Transverse colon (tissue), 4 donors: ENCODE measurements around the gene CPNE4.

Experiments used
- CTCF ChIP-seq, 5 experiments: fragments of 200-600 bp in 3 of 5; fragments of 450-650 bp in 2 of 5; sonication (generic) in 3 of 5; IDR thresholded peaks; 1 replicate in 2 of 5; 2 replicates in 3 of 5; pipeline ENCODE4 v1.5.1; 2016 to 2017; ENCODE audit warnings: antibody characterized with exemption in 5 of 5, inconsistent platforms in 3 of 5, mild to moderate bottlenecking in 2 of 5, moderate library complexity in 1 of 5
- EP300 ChIP-seq: sonication (generic); formaldehyde crosslinking; IDR thresholded peaks from one replicate; pipeline ENCODE4 v1.6.1; 2017; ENCODE audit warnings: antibody characterized with exemption, low read depth
- POLR2AphosphoS5 ChIP-seq, 3 donors: sonication (generic); formaldehyde crosslinking; IDR thresholded peaks; one replicate each; pipeline ENCODE4 v1.6.1; 2016; ENCODE audit warnings: antibody characterized with exemption in 3 of 3

- TF ChIP-seq CTCF (IDR thresholded peaks at IDR 0.05) (no peak), POLR2AphosphoS5 (IDR thresholded peaks at IDR 0.05) (no peak), EP300 (no peak)
These were observed 493.5 kb downstream of the CPNE4 start for GRCh38 chr3:131541288-131541687.
